H9 (cell line): ENCODE results near the gene KCND2. TPM values are rescaled to one million over a fixed set of nuclear protein-coding genes. Genes with fewer than 3 reads are reported as not detected.

ENCODE experiments used
- DNase-seq: peaks from one replicate; pipeline ENCODE4 v3.0.0-alpha.2; 2017
- H2AFZ ChIP-seq: one replicate; pipeline ENCODE4 v1.6.1; 2013; ENCODE audit warnings: mild to moderate bottlenecking, low read length, control low read depth, moderate library complexity
- H2AK5ac ChIP-seq: 2 replicates; pipeline ENCODE4 v1.6.1; 2013; ENCODE audit warnings: low read length, control low read depth, mixed read lengths; ENCODE audit not compliant: insufficient read length
- H2BK120ac ChIP-seq: one replicate; pipeline ENCODE4 v1.6.1; 2013; ENCODE audit warnings: low read depth, mild to moderate bottlenecking, low read length, control low read depth, inconsistent platforms; ENCODE audit not compliant: poor library complexity, severe bottlenecking
- H2BK12ac ChIP-seq: 2 replicates; pipeline ENCODE4 v1.6.1; 2013; ENCODE audit warnings: low read length, control low read depth, mixed read lengths, low read depth; ENCODE audit not compliant: insufficient read length
- H2BK15ac ChIP-seq: 2 replicates; pipeline ENCODE4 v1.6.1; 2013; ENCODE audit warnings: low read depth, low read length, control low read depth
- H2BK20ac ChIP-seq: one replicate; pipeline ENCODE4 v1.6.1; 2013; ENCODE audit warnings: low read depth, mild to moderate bottlenecking, low read length, control low read depth, inconsistent platforms; ENCODE audit not compliant: poor library complexity, severe bottlenecking
- H2BK5ac ChIP-seq: 2 replicates; pipeline ENCODE4 v1.6.1; 2013; ENCODE audit warnings: low read length, control low read depth, mixed read lengths; ENCODE audit not compliant: insufficient read length
- H3K14ac ChIP-seq: 2 replicates; pipeline ENCODE4 v1.6.1; 2013; ENCODE audit warnings: low read length, control low read depth; ENCODE audit not compliant: insufficient read depth
- H3K18ac ChIP-seq: 2 replicates; pipeline ENCODE4 v1.6.1; 2013; ENCODE audit warnings: low read depth, mild to moderate bottlenecking, mixed read lengths, low read length, control low read depth; ENCODE audit not compliant: insufficient read length
- H3K23ac ChIP-seq: 2 replicates; pipeline ENCODE4 v1.6.1; 2013; ENCODE audit warnings: low read length, control low read depth, mixed read lengths, low read depth; ENCODE audit not compliant: insufficient read length
- H3K23me2 ChIP-seq: 2 replicates; pipeline ENCODE4 v1.6.1; 2013; ENCODE audit warnings: low read depth, mild to moderate bottlenecking, mixed read lengths, low read length, control low read depth; ENCODE audit not compliant: insufficient read length, poor library complexity, severe bottlenecking
- H3K27ac ChIP-seq: 2 replicates; pipeline ENCODE4 v1.5.1; 2013; ENCODE audit warnings: low read length, control low read depth, mixed read lengths, low read depth; ENCODE audit not compliant: insufficient read length
- H3K27me3 ChIP-seq: 2 replicates; pipeline ENCODE4 v1.6.1; 2013; ENCODE audit warnings: low read length, control low read depth, inconsistent platforms; ENCODE audit not compliant: insufficient read depth
- H3K4ac ChIP-seq: 2 replicates; pipeline ENCODE4 v1.6.1; 2013; ENCODE audit warnings: low read depth, mild to moderate bottlenecking, control low read depth, inconsistent platforms, low read length, moderate library complexity
- H3K4me1 ChIP-seq: 2 replicates; pipeline ENCODE4 v1.6.1; 2013; ENCODE audit warnings: low read length, control low read depth, inconsistent platforms; ENCODE audit not compliant: insufficient read depth
- H3K4me2 ChIP-seq: 2 replicates; pipeline ENCODE4 v1.6.1; 2013; ENCODE audit warnings: low read length, control low read depth, mixed read lengths; ENCODE audit not compliant: insufficient read length, insufficient read depth
- H3K56ac ChIP-seq: 2 replicates; pipeline ENCODE4 v1.6.1; 2013; ENCODE audit warnings: low read depth, mild to moderate bottlenecking, mixed read lengths, low read length, control low read depth; ENCODE audit not compliant: insufficient read length
- H3K79me1 ChIP-seq: 2 replicates; pipeline ENCODE4 v1.6.1; 2013; ENCODE audit warnings: low read depth, mild to moderate bottlenecking, moderate library complexity, low read length, control low read depth, inconsistent platforms; ENCODE audit not compliant: insufficient read depth, poor library complexity, severe bottlenecking
- H3K79me2 ChIP-seq: 2 replicates; pipeline ENCODE4 v1.6.1; 2013; ENCODE audit warnings: low read length, control low read depth, inconsistent platforms; ENCODE audit not compliant: insufficient read depth
- H3K9ac ChIP-seq: 2 replicates; pipeline ENCODE4 v1.6.1; 2013; ENCODE audit warnings: low read length, control low read depth, mixed read lengths; ENCODE audit not compliant: insufficient read length; ENCODE audit errors: extremely low read depth
- H3K9me3 ChIP-seq: one replicate; pipeline ENCODE4 v1.6.1; 2013; ENCODE audit warnings: low read depth, low read length, inconsistent platforms; ENCODE audit not compliant: control insufficient read depth
- H3T11ph ChIP-seq: one replicate; pipeline ENCODE4 v1.6.1; 2013; ENCODE audit warnings: mild to moderate bottlenecking, low read length, control low read depth, inconsistent platforms
- H4K20me1 ChIP-seq: one replicate; pipeline ENCODE4 v1.6.1; 2013; ENCODE audit not compliant: control insufficient read depth, insufficient read length, insufficient read depth
- H4K5ac ChIP-seq: 2 replicates; pipeline ENCODE4 v1.6.1; 2013; ENCODE audit warnings: low read depth, mild to moderate bottlenecking, mixed read lengths, low read length, control low read depth; ENCODE audit not compliant: insufficient read length
- H4K8ac ChIP-seq: replicated peaks from 2 replicates; pipeline ENCODE4 v1.6.1; 2013; ENCODE audit warnings: low read length, control low read depth, mixed read lengths, low read depth; ENCODE audit not compliant: insufficient read length
- H4K91ac ChIP-seq: 2 replicates; pipeline ENCODE4 v1.6.1; 2013; ENCODE audit warnings: low read depth, mild to moderate bottlenecking, moderate library complexity, mixed read lengths, low read length, control low read depth; ENCODE audit not compliant: insufficient read length
- H3K27ac Mint-ChIP-seq, 3 experiments: 2 replicates in 2 of 3; 3 replicates in 1 of 3; pipeline ENCODE4 v1.8.0; 2020 to 2021; ENCODE audit warnings: mixed read lengths in 3 of 3, mild to moderate bottlenecking in 1 of 3, moderate library complexity in 1 of 3
- H3K27me3 Mint-ChIP-seq: 2 replicates; pipeline ENCODE4 v1.8.0; 2021; ENCODE audit warnings: low read depth, mild to moderate bottlenecking, moderate library complexity, mixed read lengths
- H3K36me3 Mint-ChIP-seq, 3 experiments: 2 replicates in 2 of 3; 3 replicates in 1 of 3; pipeline ENCODE4 v1.8.0; 2020 to 2021; ENCODE audit warnings: low read depth in 3 of 3, mixed read lengths in 3 of 3; ENCODE audit not compliant: insufficient read depth in 1 of 3
- H3K4me1 Mint-ChIP-seq, 2 experiments: 2 replicates each; pipeline ENCODE4 v1.8.0; 2020; ENCODE audit warnings: mixed read lengths in 2 of 2
- H3K4me3 Mint-ChIP-seq, 2 experiments: 2 replicates in 1 of 2; 3 replicates in 1 of 2; pipeline ENCODE4 v1.8.0; 2020 to 2021; ENCODE audit warnings: mild to moderate bottlenecking in 2 of 2, mixed read lengths in 2 of 2, moderate library complexity in 1 of 2
- H3K9me3 Mint-ChIP-seq, 2 experiments: 2 replicates in 1 of 2; 3 replicates in 1 of 2; pipeline ENCODE4 v1.8.0; 2020; ENCODE audit warnings: mild to moderate bottlenecking in 2 of 2, mixed read lengths in 2 of 2, moderate library complexity in 1 of 2
- CTCF ChIP-seq: fragments of 200-600 bp; sonication (generic); conservative IDR thresholded peaks from 3 replicates; pipeline ENCODE4 v1.8.0; 2021; ENCODE audit warnings: antibody characterized with exemption, mild to moderate bottlenecking
- WGBS: extraction: QIAGEN DNeasy Blood & Tissue Kit; methylation state at CpG from one replicate; pipeline ENCODE4 v1.1.7; 2013; ENCODE audit warnings: missing lambda C conversion rate, low lambda C conversion rate, mixed read lengths; ENCODE audit not compliant: insufficient read length; ENCODE audit errors: extremely low coverage; 5-methylcytosine and 5-hydroxymethylcytosine counted together
- total RNA-seq: library from RNA; stranded (reverse); gene quantifications from 2 replicates; pipeline ENCODE4 v1.2.1, GENCODE V29; 2021

Gene KCND2
- total RNA-seq, 1 experiment from 2014 or later = 6.4 TPM

GRCh38 chr7:120480930-120481329, 208.0 kb downstream of the KCND2 start:
- Histone ChIP-seq H3K23me2 (no peaks in the 10 kb centered on the region), H3K23ac (no peak overlapping the region), H3K4me2 (no peak overlapping the region), H3K18ac (no peak overlapping the region), H2BK15ac (no peak overlapping the region), H3T11ph (no peak overlapping the region), H2AFZ (no peak overlapping the region), H2BK5ac (no peak overlapping the region), H2BK12ac (no peak overlapping the region), H3K79me2 (no peaks in the 10 kb centered on the region), H3K14ac (no peak overlapping the region), H2BK20ac (no peak overlapping the region), H3K9me3 (no peaks in the 10 kb centered on the region), H4K8ac (no peak overlapping the region), H4K5ac (no peak overlapping the region), H4K91ac (no peak overlapping the region), H3K56ac (no peak overlapping the region), H3K9ac (no peak overlapping the region), H3K27me3 (no peaks in the 10 kb centered on the region), H2AK5ac (no peak overlapping the region), H3K4me1 (no peaks in the 10 kb centered on the region; the same call in 1 of the 2 replicates), H3K79me1 (no peaks in the 10 kb centered on the region), H3K27ac (no peak overlapping the region), H4K20me1 (no peaks in the 10 kb centered on the region), H3K4ac (no peak overlapping the region), H2BK120ac (no peak overlapping the region)
- no peak overlapping the region for H3K4me3 Mint-ChIP-seq
- DNase-seq = no peak
- peaks cover 0 to 3% of the 10 kb centered on the region in 2 experiments; a peak in 1 of 5 replicates for H3K9me3 Mint-ChIP-seq
- no peak overlapping the region for H3K27ac Mint-ChIP-seq
- peaks cover 18 to 20% of the 10 kb centered on the region in 2 experiments for H3K4me1 Mint-ChIP-seq
- H3K27me3 Mint-ChIP-seq = no peaks in the 10 kb centered on the region
- peaks cover 6 to 8% (median 7%) of the 10 kb centered on the region in 3 experiments; a peak in 5 of 7 replicates for H3K36me3 Mint-ChIP-seq
- no CpG with 5 or more reads among the region's 5 CpGs for WGBS
- no peak for TF ChIP-seq CTCF
